Mucosa of descending colon (tissue), 3 donors: ENCODE data around the gene RXRB. TPM values are rescaled to one million over a fixed set of nuclear protein-coding genes. Genes with fewer than 3 reads are reported as not detected.
"Not testable (repeated sequence)": the region's sequence is repeated elsewhere in the genome, so short reads cannot be mapped to it uniquely, and the experiment has no call there.

Experiments
- ATAC-seq: fragments of 200-7000 bp; cut with Tn5 transposase; one replicate; pipeline ENCODE4 v1.9.1; 2020; ENCODE audit warnings: mild to moderate bottlenecking, moderate library complexity
- DNase-seq, 3 donors: peaks; one replicate each; pipeline ENCODE4 v3.0.0-alpha.2; 2020
- H3K36me3 ChIP-seq: fragments of 200-600 bp; one replicate; pipeline ENCODE4 v1.8.0; 2021; ENCODE audit warnings: low read depth, mild to moderate bottlenecking
- H3K4me1 ChIP-seq: fragments of 200-600 bp; one replicate; pipeline ENCODE4 v1.8.0; 2021; ENCODE audit warnings: low read depth, mild to moderate bottlenecking
- H3K4me3 ChIP-seq: fragments of 200-600 bp; one replicate; pipeline ENCODE4 v1.8.0; 2021; ENCODE audit warnings: mild to moderate bottlenecking
- H3K9me3 ChIP-seq: fragments of 200-600 bp; one replicate; pipeline ENCODE4 v1.8.0; 2021; ENCODE audit warnings: mild to moderate bottlenecking
- intact Hi-C, 2 donors: fragments of 100-400 bp; cut with DNase I in 1 of 2; cut with micrococcal nuclease in 1 of 2; formaldehyde crosslinking; loops; one replicate each; pipeline versions ENCODE4 v1.11.0 to v1.11.1; 2022; cut with DNase I, micrococcal nuclease
- total RNA-seq, 3 donors: library from RNA; stranded (reverse); fragmentation: NEBNext Ultra II Directional in 2 of 3; extraction: Animal tissue kit (Norgen Biotek cat#: 25700) in 2 of 3; gene quantifications; one replicate each; pipeline versions ENCODE4 v1.2.1 to v1.2.4, GENCODE V29; 2021 to 2023
- TF ChIP-seq, protein P1 (sequence below): fragments of 200-600 bp; IDR thresholded peaks from one replicate; pipeline ENCODE4 v1.8.0; 2022; ENCODE audit warnings: antibody characterized with exemption, mild to moderate bottlenecking
- donor health status: DM: no; HTN: no; CAD: no; lungs with moderate emphysema.
- donor health status: DM: no; HTN: no; CAD: no.
- donor health status: DM: no; HTN: yes; CAD: no.

Gene RXRB
- total RNA-seq, 3 donors from 2014 or later: 45.4 to 51.1 (median 51.1) TPM

DNA sequence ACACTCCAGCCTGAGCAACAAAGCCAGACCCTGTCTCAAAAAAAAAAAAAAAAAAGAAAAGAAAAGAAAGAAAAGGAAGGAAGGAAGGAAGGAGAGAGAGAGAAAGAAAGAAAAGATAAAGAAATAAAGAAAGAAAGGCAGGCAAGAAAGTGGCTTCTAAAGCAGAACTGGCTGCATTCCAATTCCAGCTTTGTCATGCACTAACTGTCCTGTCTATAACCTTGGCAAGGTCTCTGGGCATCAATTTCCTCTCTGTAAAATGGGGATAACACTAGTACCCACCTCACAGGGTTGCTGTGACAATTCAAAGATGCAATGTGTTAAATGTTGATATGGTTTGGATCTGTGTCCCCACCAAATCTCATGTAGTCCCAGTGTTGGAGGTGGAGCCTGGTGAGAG, 35.9 kb upstream of the RXRB start:
- no peak overlapping the region for H3K4me3 ChIP-seq
- TF ChIP-seq, protein P1, sequence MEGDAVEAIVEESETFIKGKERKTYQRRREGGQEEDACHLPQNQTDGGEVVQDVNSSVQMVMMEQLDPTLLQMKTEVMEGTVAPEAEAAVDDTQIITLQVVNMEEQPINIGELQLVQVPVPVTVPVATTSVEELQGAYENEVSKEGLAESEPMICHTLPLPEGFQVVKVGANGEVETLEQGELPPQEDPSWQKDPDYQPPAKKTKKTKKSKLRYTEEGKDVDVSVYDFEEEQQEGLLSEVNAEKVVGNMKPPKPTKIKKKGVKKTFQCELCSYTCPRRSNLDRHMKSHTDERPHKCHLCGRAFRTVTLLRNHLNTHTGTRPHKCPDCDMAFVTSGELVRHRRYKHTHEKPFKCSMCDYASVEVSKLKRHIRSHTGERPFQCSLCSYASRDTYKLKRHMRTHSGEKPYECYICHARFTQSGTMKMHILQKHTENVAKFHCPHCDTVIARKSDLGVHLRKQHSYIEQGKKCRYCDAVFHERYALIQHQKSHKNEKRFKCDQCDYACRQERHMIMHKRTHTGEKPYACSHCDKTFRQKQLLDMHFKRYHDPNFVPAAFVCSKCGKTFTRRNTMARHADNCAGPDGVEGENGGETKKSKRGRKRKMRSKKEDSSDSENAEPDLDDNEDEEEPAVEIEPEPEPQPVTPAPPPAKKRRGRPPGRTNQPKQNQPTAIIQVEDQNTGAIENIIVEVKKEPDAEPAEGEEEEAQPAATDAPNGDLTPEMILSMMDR: no peak
- H3K4me1 ChIP-seq: no peaks in the 10 kb centered on the region
- intact Hi-C loops: no loop called here
- DNase-seq: no peak
- H3K9me3 ChIP-seq: no peaks in the 10 kb centered on the region
- no peaks in the 10 kb centered on the region for H3K36me3 ChIP-seq
- no peak for ATAC-seq

DNA sequence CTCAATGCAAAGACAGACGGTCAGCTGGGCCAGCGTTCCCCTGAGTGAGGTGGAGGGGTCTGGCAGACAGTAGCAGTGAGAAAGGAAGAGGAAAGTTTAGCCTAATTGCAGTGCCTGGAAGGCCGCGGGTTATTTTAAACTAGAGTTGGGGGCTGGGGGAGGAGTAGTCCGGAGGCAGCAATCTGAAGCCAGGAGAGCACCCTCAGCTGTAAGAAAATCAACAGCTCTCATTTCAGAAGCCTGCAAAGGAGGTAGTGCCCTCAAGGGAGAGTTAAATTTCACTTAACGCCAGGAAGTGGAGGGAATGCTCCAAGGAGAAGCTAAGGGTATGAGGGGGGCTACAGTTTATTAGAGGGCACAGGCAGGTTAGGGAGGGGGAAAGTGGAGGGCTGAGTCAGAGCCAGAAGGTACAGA, 34.8 kb upstream of the RXRB start:
- TF ChIP-seq, protein P1: no peak
- DNase-seq (no peak), ATAC-seq (no peak)
- H3K4me3 ChIP-seq: no peak overlapping the region
- intact Hi-C loops: no loop called here
- H3K36me3 ChIP-seq: no peaks in the 10 kb centered on the region
- H3K9me3 ChIP-seq: no peaks in the 10 kb centered on the region
- no peaks in the 10 kb centered on the region for H3K4me1 ChIP-seq

DNA sequence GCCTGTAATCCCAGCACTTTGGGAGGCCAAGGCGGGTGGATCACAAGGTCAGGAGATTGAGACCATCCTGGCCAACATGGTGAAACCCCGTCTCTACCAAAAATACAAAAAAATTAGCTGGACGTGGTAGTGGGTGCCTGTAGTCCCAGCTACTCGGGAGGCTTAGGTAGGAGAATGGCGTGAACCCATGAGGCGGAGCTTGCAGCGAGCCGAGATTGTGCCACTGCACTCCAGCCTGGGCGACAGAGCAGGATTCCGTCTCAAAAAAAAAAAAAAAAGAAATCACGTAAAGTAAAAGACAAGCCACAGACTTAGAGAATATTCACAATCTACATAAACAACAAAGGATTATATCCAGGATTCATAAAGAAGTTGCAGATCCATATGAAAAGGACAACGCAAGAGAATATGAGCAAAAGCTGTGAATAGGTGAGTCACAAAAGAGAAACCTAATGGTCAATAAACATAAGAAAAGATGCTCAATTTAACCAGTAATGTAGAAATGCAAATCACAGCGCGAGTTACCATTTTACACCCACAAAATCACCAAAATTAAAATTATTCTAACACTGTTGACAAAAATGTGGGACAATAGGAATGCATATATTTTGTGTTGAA, 26.1 kb upstream of the RXRB start:
- intact Hi-C loops, ATAC-seq, H3K4me3 ChIP-seq, H3K4me1 ChIP-seq, H3K36me3 ChIP-seq, H3K9me3 ChIP-seq, DNase-seq: not testable (repeated sequence)

DNA sequence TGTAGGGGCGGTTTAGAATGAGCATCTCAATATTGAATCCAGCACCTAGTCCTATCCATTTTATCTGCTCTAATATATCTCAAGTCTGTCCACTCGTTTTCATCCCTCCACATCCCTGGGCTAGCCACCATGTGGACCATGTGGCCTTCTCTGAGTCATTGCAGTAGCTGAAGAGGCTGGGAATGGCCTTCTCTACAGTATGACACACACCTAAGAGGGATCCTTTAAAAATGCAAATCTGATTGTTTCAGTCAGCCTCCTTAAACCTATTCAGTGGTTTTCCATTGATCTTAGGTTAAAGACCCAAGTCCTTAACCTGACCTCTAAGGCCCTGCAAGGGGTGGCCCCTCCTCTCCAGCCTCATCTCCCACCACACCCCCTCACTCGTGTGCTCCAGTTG, 17.2 kb upstream of the RXRB start:
- Histone ChIP-seq H3K9me3 (no peaks in the 10 kb centered on the region), H3K4me3 (no peak overlapping the region), H3K36me3 (no peaks in the 10 kb centered on the region), H3K4me1 (peaks cover 9% of the 10 kb centered on the region)
- no peak for ATAC-seq
- intact Hi-C loops: no loop called here
- TF ChIP-seq, protein P1: no peak
- no peak for DNase-seq

DNA sequence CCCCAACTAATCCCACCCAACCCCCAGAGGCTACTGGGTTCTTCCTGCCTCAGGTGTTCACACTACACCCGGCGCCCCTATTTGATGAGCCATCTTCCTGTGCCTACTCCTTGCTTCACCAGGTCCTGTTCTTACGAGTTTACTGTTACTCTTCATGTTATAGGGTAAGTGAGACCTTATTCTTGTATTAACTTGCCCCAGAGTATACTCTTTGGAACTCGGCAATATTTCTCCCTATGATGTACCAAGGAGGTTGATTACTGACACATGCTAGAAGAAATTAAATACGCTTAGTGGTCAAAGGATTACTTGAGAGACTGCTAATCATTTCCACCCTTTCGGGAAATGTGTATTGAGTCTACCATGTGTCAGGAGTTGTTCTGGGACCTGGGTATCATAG, 16.8 kb upstream of the RXRB start:
- TF ChIP-seq, protein P1: no peak
- intact Hi-C loops: no loop called here
- Histone ChIP-seq H3K4me1 (peaks cover 9% of the 10 kb centered on the region), H3K9me3 (no peaks in the 10 kb centered on the region), H3K4me3 (no peak overlapping the region), H3K36me3 (no peaks in the 10 kb centered on the region)
- DNase-seq (no peak), ATAC-seq (no peak)

DNA sequence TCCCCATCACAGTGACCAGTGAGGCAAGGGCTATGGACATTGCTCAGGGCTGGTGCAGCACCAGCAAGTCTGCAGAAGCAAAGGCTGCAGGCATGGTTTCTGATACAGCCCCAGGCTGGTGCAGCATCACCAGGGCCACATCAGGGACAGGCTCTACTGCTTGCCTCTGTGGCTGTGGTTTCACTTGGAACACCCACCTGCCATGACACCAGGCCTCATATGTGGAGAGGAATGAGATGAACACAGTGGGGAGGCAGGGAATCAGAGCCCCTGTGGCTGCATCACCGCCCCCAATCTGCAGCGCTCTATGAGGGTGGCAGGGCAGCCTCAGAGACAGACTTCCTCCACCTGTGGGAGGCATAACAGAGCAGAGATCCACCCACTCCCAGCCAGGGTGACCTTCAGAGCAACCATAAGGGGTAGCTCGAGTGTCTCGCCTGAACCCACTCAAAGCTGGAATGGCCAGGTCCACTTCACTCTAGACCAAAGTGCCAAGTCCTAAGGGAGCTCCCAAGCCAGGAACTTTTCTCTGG, 15.7 kb upstream of the RXRB start:
- Histone ChIP-seq H3K36me3 (no peaks in the 10 kb centered on the region), H3K9me3 (no peaks in the 10 kb centered on the region), H3K4me3 (no peak overlapping the region), H3K4me1 (peaks cover 9% of the 10 kb centered on the region)
- TF ChIP-seq, protein P1: no peak
- ATAC-seq: no peak
- intact Hi-C loops: no loop called here
- no peak for DNase-seq
